ENCODE data around the gene RIN3.

Gene RIN3

DNA sequence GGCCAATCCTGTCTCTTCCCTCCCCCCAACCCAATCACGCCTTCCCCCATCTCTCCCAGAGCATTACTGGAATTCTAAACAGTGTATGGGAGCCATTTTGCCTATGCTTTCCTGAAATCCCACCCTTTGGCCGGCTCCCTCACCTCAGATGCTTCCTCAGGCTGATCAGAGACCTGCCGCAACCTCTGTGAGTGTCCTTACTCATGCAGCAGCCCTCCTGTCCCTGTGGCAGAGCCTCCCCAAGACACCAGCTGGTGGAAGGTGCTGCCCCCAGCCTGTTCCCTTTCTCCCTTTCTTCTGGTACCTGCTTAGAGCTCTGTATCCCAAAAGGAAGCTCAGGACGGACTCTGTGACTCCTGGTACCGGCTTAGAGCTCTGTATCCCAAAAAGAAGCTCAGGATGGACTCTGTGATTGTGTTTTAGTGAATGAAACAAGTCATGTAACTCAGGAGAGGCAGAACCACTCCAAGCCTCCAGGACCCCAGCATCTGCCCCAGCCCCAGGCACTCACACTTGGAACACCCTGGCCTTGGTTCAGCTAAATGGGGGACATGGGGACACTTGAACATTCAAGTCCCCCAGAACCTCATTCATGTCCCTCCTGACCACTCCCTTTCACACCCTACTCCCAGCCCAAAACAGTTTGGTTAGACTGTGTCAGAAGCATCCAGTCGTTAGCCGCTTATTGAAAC lies 29.3 kb upstream of the RIN3 start:
- H3K27ac ChIP-seq = no peak overlapping the region
- ChIA-PET CTCF (interaction anchor here (0.6 kb wide), 1 partner anchor 890 kb away, joined by 3 read pairs; no protein-coding TSS in a partner anchor), POLR2A (ENCODE audit: low non-redundant PET) (no interaction called here)
- no peak for DNase-seq (ENCODE audit: low spot score)
- TF ChIP-seq, protein P1, sequence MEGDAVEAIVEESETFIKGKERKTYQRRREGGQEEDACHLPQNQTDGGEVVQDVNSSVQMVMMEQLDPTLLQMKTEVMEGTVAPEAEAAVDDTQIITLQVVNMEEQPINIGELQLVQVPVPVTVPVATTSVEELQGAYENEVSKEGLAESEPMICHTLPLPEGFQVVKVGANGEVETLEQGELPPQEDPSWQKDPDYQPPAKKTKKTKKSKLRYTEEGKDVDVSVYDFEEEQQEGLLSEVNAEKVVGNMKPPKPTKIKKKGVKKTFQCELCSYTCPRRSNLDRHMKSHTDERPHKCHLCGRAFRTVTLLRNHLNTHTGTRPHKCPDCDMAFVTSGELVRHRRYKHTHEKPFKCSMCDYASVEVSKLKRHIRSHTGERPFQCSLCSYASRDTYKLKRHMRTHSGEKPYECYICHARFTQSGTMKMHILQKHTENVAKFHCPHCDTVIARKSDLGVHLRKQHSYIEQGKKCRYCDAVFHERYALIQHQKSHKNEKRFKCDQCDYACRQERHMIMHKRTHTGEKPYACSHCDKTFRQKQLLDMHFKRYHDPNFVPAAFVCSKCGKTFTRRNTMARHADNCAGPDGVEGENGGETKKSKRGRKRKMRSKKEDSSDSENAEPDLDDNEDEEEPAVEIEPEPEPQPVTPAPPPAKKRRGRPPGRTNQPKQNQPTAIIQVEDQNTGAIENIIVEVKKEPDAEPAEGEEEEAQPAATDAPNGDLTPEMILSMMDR (conservative IDR thresholded peaks at IDR 0.05; ENCODE audit: low read depth) = no peak

DNA sequence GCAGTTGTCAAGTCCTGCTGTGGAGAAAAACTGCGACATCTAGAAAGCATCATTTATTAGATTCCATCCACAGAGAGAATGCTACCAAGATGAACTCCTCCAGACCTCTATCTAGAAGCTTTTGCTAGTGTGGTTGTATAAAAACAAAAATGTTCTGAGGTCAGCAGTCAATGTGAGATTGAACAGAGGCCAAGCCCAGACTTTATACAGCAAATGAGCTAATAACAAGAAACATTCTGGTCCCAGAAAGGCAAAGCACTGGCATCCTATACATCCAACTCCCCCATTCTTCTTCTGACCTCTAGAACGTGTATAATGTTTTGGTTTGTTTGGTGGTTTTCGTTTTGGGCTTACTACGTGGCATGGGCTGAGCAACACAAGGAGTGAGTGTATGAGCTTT lies 26.7 kb upstream of the RIN3 start:
- no peak overlapping the region for H3K27ac ChIP-seq
- TF ChIP-seq, protein P1 (conservative IDR thresholded peaks at IDR 0.05; ENCODE audit: low read depth) = no peak
- POLR2A ChIA-PET (ENCODE audit: low non-redundant PET) = no interaction called here
- CTCF ChIA-PET = interaction anchor here (0.6 kb wide), 1 partner anchor 72 kb away, joined by 3 read pairs; no protein-coding TSS in a partner anchor
- DNase-seq (ENCODE audit: low spot score) = no peak

DNA sequence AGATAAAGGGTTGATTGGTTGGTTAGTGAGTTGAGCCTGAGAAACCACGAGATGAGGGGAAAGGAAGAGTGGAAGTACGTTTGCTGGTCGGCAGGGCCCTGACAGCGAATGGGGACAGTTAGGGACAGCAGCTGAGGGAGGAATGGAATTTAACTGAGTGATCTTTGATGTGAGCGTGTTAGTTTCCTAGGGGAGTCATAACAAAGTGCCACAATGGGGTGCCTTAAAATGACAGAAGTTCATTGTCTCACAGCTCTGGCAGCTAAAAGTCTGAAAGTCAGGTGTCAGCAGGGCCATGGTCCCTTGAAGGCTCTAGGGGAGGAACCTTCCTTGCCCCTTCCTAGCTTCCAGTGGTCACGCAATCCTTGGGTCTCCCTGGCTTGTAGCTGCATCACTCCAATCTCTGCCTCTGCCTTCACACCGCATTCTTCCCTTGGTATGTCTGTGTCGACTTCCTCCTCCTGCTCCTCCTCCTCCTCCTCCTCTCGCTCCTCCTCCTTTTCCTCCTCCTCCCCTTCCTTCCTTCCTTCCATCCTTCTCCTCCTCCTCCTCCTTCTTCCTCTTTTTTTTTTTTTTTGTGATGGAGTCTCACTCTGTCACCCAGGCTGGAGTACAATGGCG lies 26.0 kb upstream of the RIN3 start:
- no peak overlapping the region for H3K27ac ChIP-seq
- POLR2A ChIA-PET (ENCODE audit: low non-redundant PET) = interaction anchor here (0.7 kb wide), 1 partner anchor 18 kb away, joined by 4 read pairs; no protein-coding TSS in a partner anchor
- no peak for DNase-seq (ENCODE audit: low spot score)
- CTCF ChIA-PET = no interaction called here
- TF ChIP-seq, protein P1 (conservative IDR thresholded peaks at IDR 0.05; ENCODE audit: low read depth) = no peak

DNA sequence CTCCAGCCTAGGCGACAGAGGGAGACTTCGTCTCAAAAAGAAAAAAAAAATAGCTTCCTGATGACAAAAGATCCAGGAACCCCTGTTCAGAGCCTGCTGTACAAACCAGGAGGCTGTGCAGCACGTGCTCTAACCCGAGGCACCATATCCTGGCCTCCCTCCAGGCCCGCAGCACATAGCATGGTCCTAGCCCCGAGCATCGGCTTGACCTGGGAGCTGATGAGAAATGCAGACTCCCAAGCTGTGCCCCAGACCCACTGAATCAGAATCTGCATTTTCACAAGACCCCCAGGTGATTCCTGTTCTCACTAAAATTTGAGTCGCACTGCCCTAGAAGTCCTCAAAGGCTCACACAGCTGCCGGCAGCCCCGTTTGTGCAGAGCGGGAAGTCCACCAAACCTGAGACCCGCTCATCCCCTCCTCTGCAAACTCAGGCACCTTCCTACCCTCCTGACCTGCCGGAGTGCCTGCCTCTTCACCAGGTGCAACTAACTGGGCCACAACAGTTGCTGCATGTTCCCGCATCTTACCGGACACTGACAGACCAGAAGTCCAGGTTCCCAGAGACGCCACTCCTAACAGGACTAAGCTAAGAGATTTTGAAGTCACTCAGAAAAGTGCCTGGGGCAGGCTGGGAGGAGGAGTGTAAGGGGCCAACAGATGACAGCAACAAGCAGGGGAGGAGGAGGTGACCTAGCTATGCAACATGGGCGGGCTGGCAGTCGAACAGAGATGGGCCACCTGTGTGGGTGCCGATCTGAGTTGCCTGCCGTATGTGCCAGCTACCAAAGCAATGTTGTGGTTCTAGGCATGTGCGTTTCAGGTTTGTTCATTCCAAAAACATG lies 24.0 kb upstream of the RIN3 start:
- H3K27ac ChIP-seq = no peak overlapping the region
- POLR2A ChIA-PET (ENCODE audit: low non-redundant PET) = no interaction called here
- DNase-seq (ENCODE audit: low spot score) = no peak
- TF ChIP-seq, protein P1 (conservative IDR thresholded peaks at IDR 0.05; ENCODE audit: low read depth) = no peak
- CTCF ChIA-PET = interaction anchor here (0.6 kb wide), 1 partner anchor 68 kb away, joined by 3 read pairs; no protein-coding TSS in a partner anchor

DNA sequence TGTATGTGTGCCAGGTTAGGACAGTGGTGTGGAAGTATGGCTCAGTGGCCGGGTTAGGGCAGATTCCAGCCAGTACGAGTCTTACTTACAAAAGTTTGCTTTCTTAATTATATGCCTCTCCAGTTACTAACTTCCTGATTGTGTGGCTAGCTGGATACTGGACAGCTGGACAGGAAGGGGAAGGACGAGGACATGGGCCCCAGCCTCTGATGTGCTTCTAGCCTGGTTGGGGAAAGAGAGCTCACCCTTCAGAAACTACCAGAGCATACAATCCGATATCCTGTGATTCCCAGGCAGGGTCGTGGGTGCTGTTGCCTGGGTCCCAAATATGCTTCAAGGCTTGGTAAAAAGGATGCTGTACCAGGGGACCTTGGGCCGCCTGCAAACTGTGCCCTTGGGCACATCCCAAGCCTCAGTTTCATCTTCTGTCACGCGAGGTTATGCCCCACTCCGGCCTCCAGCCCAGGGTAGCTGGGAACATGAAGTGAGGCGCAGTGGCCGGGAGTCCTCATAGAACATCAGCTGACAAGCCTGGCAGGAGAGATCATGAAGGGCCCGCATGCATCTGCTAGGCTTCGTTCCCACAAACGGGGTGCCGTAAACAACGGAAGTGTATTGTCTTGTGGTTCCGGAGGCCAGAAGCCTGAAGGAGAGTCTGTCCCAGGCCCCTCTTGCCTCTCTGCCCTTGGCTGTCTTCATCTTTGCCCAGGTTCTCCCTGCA lies 23.2 kb upstream of the RIN3 start:
- CTCF ChIA-PET = interaction anchor here (0.6 kb wide), 1 partner anchor 67 kb away, joined by 3 read pairs; no protein-coding TSS in a partner anchor
- TF ChIP-seq, protein P1 (conservative IDR thresholded peaks at IDR 0.05; ENCODE audit: low read depth) = no peak
- POLR2A ChIA-PET (ENCODE audit: low non-redundant PET) = no interaction called here

DNA sequence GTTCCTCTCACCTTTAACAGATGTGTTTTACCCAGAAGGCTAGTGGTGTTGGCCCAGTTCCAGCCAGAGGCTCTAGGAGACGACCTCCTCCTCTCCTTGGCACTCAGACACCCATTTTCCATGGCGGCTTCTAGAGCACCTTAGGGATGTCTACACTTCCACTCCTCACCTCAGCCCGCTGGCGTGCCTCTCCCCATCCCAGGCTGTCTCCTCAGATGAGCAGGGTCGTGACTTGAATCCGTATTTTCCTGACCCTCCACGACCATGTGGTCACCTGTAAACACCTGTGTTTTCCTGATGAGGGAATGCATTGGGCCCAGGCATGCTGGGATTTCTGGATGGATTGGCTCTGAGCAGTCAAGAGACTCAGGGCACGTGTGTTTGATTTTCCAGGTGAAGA lies 21.8 kb upstream of the RIN3 start:
- ChIA-PET POLR2A (ENCODE audit: low non-redundant PET) (no interaction called here), CTCF (no interaction called here)
- TF ChIP-seq, protein P1 (conservative IDR thresholded peaks at IDR 0.05; ENCODE audit: low read depth) = no peak
- DNase-seq (ENCODE audit: low spot score) = no peak
- H3K27ac ChIP-seq = no peak overlapping the region

More for the DNA sequence above, 23.2 kb upstream of the RIN3 start:
- no peak overlapping the region for H3K27ac ChIP-seq
- no peak for DNase-seq (ENCODE audit: low spot score)
